Activated CD4-positive, alpha-beta T cell treated with anti-CD3 and anti-CD28 coated beads, Interleukin-2, amount 10 ng/mL, durations not matched to agents 24 days and 14 days (primary cell): Measurements from ENCODE around the gene DCC. TPM values are rescaled to one million over a fixed set of nuclear protein-coding genes. Genes with fewer than 3 reads are reported as not detected.

Experiments
- DNase-seq: peaks from one replicate; pipeline ENCODE4 v3.0.0; 2022
- H3K27ac Mint-ChIP-seq: one replicate; pipeline ENCODE4 v1.8.0; 2022; ENCODE audit warnings: mild to moderate bottlenecking, mixed read lengths
- H3K27me3 Mint-ChIP-seq: one replicate; pipeline ENCODE4 v1.8.0; 2022; ENCODE audit warnings: mixed read lengths
- H3K36me3 Mint-ChIP-seq: one replicate; pipeline ENCODE4 v1.8.0; 2022; ENCODE audit warnings: low read depth, mild to moderate bottlenecking, mixed read lengths
- H3K4me1 Mint-ChIP-seq: one replicate; pipeline ENCODE4 v1.8.0; 2021; ENCODE audit warnings: mixed read lengths
- H3K4me3 Mint-ChIP-seq: one replicate; pipeline ENCODE4 v1.8.0; 2022; ENCODE audit warnings: mild to moderate bottlenecking, moderate library complexity, mixed read lengths
- H3K9me3 Mint-ChIP-seq: one replicate; pipeline ENCODE4 v1.8.0; 2021; ENCODE audit warnings: mixed read lengths
- intact Hi-C: fragments of 100-400 bp; cut with micrococcal nuclease; formaldehyde crosslinking; loops from one replicate; pipeline ENCODE4 v1.15.1; 2023
- total RNA-seq: library from RNA; stranded (reverse); gene quantifications from 2 replicates; pipeline ENCODE4 v1.2.3, GENCODE V29; 2022

DCC gene
- total RNA-seq, 1 donor from 2014 or later: not detected

- Mint-ChIP-seq H3K27me3 (no peaks in the 10 kb centered on the region), H3K9me3 (no peaks in the 10 kb centered on the region), H3K4me3 (no peak overlapping the region), H3K4me1 (no peaks in the 10 kb centered on the region), H3K36me3 (no peaks in the 10 kb centered on the region), H3K27ac (no peak overlapping the region)
- DNase-seq: no peak
- intact Hi-C loops: no loop called here
Observed at GRCh38 chr18:52701219-52701935, 361.4 kb downstream of the DCC start.

GRCh38 chr18:52715421-52715820 lies 375.4 kb downstream of the DCC start:
- intact Hi-C loops: no loop called here
- Mint-ChIP-seq H3K27me3 (no peaks in the 10 kb centered on the region), H3K4me1 (no peaks in the 10 kb centered on the region), H3K27ac (no peak overlapping the region), H3K36me3 (no peaks in the 10 kb centered on the region), H3K9me3 (peaks cover 2% of the 10 kb centered on the region), H3K4me3 (no peak overlapping the region)
- no peak for DNase-seq

GRCh38 chr18:52715991-52716390 lies 376.0 kb downstream of the DCC start:
- peaks cover 2% of the 10 kb centered on the region for H3K9me3 Mint-ChIP-seq
- H3K4me1 Mint-ChIP-seq: no peaks in the 10 kb centered on the region
- H3K27ac Mint-ChIP-seq: no peak overlapping the region
- H3K4me3 Mint-ChIP-seq: no peak overlapping the region
- no peak for DNase-seq
- no peaks in the 10 kb centered on the region for H3K27me3 Mint-ChIP-seq
- H3K36me3 Mint-ChIP-seq: no peaks in the 10 kb centered on the region
- intact Hi-C loops: no loop called here

GRCh38 chr18:52716973-52717372 lies 377.0 kb downstream of the DCC start:
- Mint-ChIP-seq H3K36me3 (no peaks in the 10 kb centered on the region), H3K4me3 (no peak overlapping the region), H3K27me3 (no peaks in the 10 kb centered on the region), H3K27ac (no peak overlapping the region), H3K9me3 (peaks cover 2% of the 10 kb centered on the region), H3K4me1 (no peaks in the 10 kb centered on the region)
- intact Hi-C loops: no loop called here
- no peak for DNase-seq

- Mint-ChIP-seq H3K36me3 (no peaks in the 10 kb centered on the region), H3K27ac (no peak overlapping the region), H3K9me3 (peaks cover 2% of the 10 kb centered on the region), H3K4me3 (no peak overlapping the region), H3K4me1 (no peaks in the 10 kb centered on the region), H3K27me3 (no peaks in the 10 kb centered on the region)
- no peak for DNase-seq
- intact Hi-C loops: no loop called here
Observed at GRCh38 chr18:52722904-52723303, 382.9 kb downstream of the DCC start.

- Mint-ChIP-seq H3K27ac (no peak overlapping the region), H3K27me3 (no peaks in the 10 kb centered on the region), H3K4me3 (no peak overlapping the region), H3K4me1 (no peaks in the 10 kb centered on the region), H3K36me3 (no peaks in the 10 kb centered on the region), H3K9me3 (peaks cover 2% of the 10 kb centered on the region)
- DNase-seq: no peak
- intact Hi-C loops: no loop called here
Observed at GRCh38 chr18:52723550-52723970, 383.6 kb downstream of the DCC start.

- no peak overlapping the region for H3K27ac Mint-ChIP-seq
- H3K4me3 Mint-ChIP-seq: no peak overlapping the region
- intact Hi-C loops: no loop called here
- H3K27me3 Mint-ChIP-seq: no peaks in the 10 kb centered on the region
- no peak for DNase-seq
- no peaks in the 10 kb centered on the region for H3K4me1 Mint-ChIP-seq
- no peaks in the 10 kb centered on the region for H3K36me3 Mint-ChIP-seq
- H3K9me3 Mint-ChIP-seq: no peaks in the 10 kb centered on the region
Observed at GRCh38 chr18:52730972-52731619, 391.1 kb downstream of the DCC start.

- intact Hi-C loops: no loop called here
- no peaks in the 10 kb centered on the region for H3K27me3 Mint-ChIP-seq
- H3K36me3 Mint-ChIP-seq: no peaks in the 10 kb centered on the region
- no peaks in the 10 kb centered on the region for H3K9me3 Mint-ChIP-seq
- no peak overlapping the region for H3K4me3 Mint-ChIP-seq
- no peaks in the 10 kb centered on the region for H3K4me1 Mint-ChIP-seq
- no peak overlapping the region for H3K27ac Mint-ChIP-seq
- DNase-seq: no peak
Observed at GRCh38 chr18:52738946-52739345, 398.9 kb downstream of the DCC start.

GRCh38 chr18:52746986-52747385 lies 407.0 kb downstream of the DCC start:
- no peak overlapping the region for H3K27ac Mint-ChIP-seq
- H3K27me3 Mint-ChIP-seq: no peaks in the 10 kb centered on the region
- intact Hi-C loops: no loop called here
- no peaks in the 10 kb centered on the region for H3K36me3 Mint-ChIP-seq
- DNase-seq: no peak
- H3K4me3 Mint-ChIP-seq: no peak overlapping the region
- no peaks in the 10 kb centered on the region for H3K9me3 Mint-ChIP-seq
- no peaks in the 10 kb centered on the region for H3K4me1 Mint-ChIP-seq

GRCh38 chr18:52747869-52748268 lies 407.9 kb downstream of the DCC start:
- no peak overlapping the region for H3K4me3 Mint-ChIP-seq
- no peak overlapping the region for H3K27ac Mint-ChIP-seq
- H3K36me3 Mint-ChIP-seq: no peaks in the 10 kb centered on the region
- DNase-seq: no peak
- intact Hi-C loops: no loop called here
- H3K9me3 Mint-ChIP-seq: no peaks in the 10 kb centered on the region
- H3K27me3 Mint-ChIP-seq: no peaks in the 10 kb centered on the region
- H3K4me1 Mint-ChIP-seq: no peaks in the 10 kb centered on the region

- no peak for DNase-seq
- H3K27ac Mint-ChIP-seq: no peak overlapping the region
- H3K27me3 Mint-ChIP-seq: no peaks in the 10 kb centered on the region
- no peak overlapping the region for H3K4me3 Mint-ChIP-seq
- no peaks in the 10 kb centered on the region for H3K9me3 Mint-ChIP-seq
- intact Hi-C loops: no loop called here
- H3K4me1 Mint-ChIP-seq: no peaks in the 10 kb centered on the region
- H3K36me3 Mint-ChIP-seq: no peaks in the 10 kb centered on the region
Observed at GRCh38 chr18:52748343-52748742, 408.3 kb downstream of the DCC start.

GRCh38 chr18:52749542-52749941 lies 409.5 kb downstream of the DCC start:
- no peaks in the 10 kb centered on the region for H3K27me3 Mint-ChIP-seq
- no peaks in the 10 kb centered on the region for H3K4me1 Mint-ChIP-seq
- H3K9me3 Mint-ChIP-seq: no peaks in the 10 kb centered on the region
- no peak overlapping the region for H3K27ac Mint-ChIP-seq
- intact Hi-C loops: no loop called here
- H3K36me3 Mint-ChIP-seq: no peaks in the 10 kb centered on the region
- DNase-seq: no peak
- H3K4me3 Mint-ChIP-seq: no peak overlapping the region

GRCh38 chr18:52750995-52751394 lies 411.0 kb downstream of the DCC start:
- Mint-ChIP-seq H3K4me1 (no peaks in the 10 kb centered on the region), H3K27ac (no peak overlapping the region), H3K9me3 (no peaks in the 10 kb centered on the region), H3K27me3 (no peaks in the 10 kb centered on the region), H3K36me3 (no peaks in the 10 kb centered on the region), H3K4me3 (no peak overlapping the region)
- no peak for DNase-seq
- intact Hi-C loops: no loop called here

GRCh38 chr18:52764316-52764715 lies 424.3 kb downstream of the DCC start:
- no peak for DNase-seq
- no peaks in the 10 kb centered on the region for H3K4me1 Mint-ChIP-seq
- H3K27me3 Mint-ChIP-seq: no peaks in the 10 kb centered on the region
- H3K27ac Mint-ChIP-seq: no peak overlapping the region
- no peak overlapping the region for H3K4me3 Mint-ChIP-seq
- H3K9me3 Mint-ChIP-seq: peaks cover 7% of the 10 kb centered on the region
- intact Hi-C loops: no loop called here
- no peaks in the 10 kb centered on the region for H3K36me3 Mint-ChIP-seq
